Mesenchymal stem cell (in vitro differentiated cells and primary cell): ENCODE results near the gene SHD. TPM values are rescaled to one million over a fixed set of nuclear protein-coding genes. Genes with fewer than 3 reads are reported as not detected.
"Not testable (repeated sequence)": the region's sequence is repeated elsewhere in the genome, so short reads cannot be mapped to it uniquely, and the experiment has no call there.

Experiments used
- DNase-seq: peaks from one replicate; pipeline ENCODE4 v3.0.0-alpha.2; 2013
- H2AFZ ChIP-seq: one replicate; pipeline ENCODE4 v1.6.1; 2013; ENCODE audit warnings: low read depth, mild to moderate bottlenecking, control low read depth, inconsistent platforms, low read length, moderate library complexity
- H2AK5ac ChIP-seq: 2 replicates; pipeline ENCODE4 v1.6.1; 2013; ENCODE audit warnings: low read length, moderate library complexity, mild to moderate bottlenecking, inconsistent platforms; ENCODE audit not compliant: severe bottlenecking
- H2BK120ac ChIP-seq: one replicate; pipeline ENCODE4 v1.6.1; 2013; ENCODE audit warnings: low read depth, mild to moderate bottlenecking, inconsistent platforms, low read length, moderate library complexity
- H2BK12ac ChIP-seq, 2 experiments: one replicate each; pipeline ENCODE4 v1.6.1; 2013; ENCODE audit warnings: inconsistent platforms in 2 of 2, low read length in 2 of 2, mild to moderate bottlenecking in 2 of 2, moderate library complexity in 2 of 2, control low read depth in 1 of 2
- H2BK15ac ChIP-seq: one replicate; pipeline ENCODE4 v1.6.1; 2013; ENCODE audit warnings: mild to moderate bottlenecking, low read depth, inconsistent platforms; ENCODE audit not compliant: poor library complexity, severe bottlenecking
- H2BK5ac ChIP-seq: 2 replicates; pipeline ENCODE4 v1.6.1; 2013; ENCODE audit warnings: low read depth, mild to moderate bottlenecking, low read length, control low read depth, inconsistent platforms; ENCODE audit not compliant: poor library complexity, severe bottlenecking
- H3K14ac ChIP-seq, 2 experiments: one replicate each; pipeline ENCODE4 v1.6.1; 2013; ENCODE audit warnings: inconsistent platforms in 2 of 2, low read length in 2 of 2, control low read depth in 1 of 2, mild to moderate bottlenecking in 1 of 2, moderate library complexity in 1 of 2
- H3K18ac ChIP-seq, 2 experiments: one replicate each; pipeline ENCODE4 v1.6.1; 2013; ENCODE audit warnings: inconsistent platforms in 2 of 2, low read length in 2 of 2, control low read depth in 1 of 2, low read depth in 1 of 2, mild to moderate bottlenecking in 1 of 2
- H3K23ac ChIP-seq, 2 experiments: one replicate each; pipeline ENCODE4 v1.6.1; 2013; ENCODE audit warnings: inconsistent platforms in 2 of 2, low read length in 2 of 2, mild to moderate bottlenecking in 2 of 2, moderate library complexity in 2 of 2, control low read depth in 1 of 2
- H3K27ac ChIP-seq: 2 replicates; pipeline ENCODE4 v1.5.1; 2013; ENCODE audit warnings: mild to moderate bottlenecking, moderate library complexity, low read length, control low read depth, inconsistent platforms; ENCODE audit not compliant: poor library complexity, severe bottlenecking
- H3K27me3 ChIP-seq, 2 experiments: 2 replicates each; pipeline versions ENCODE4 v1.6.1 to v1.7.0; 2013; ENCODE audit warnings: low read length in 2 of 2, mild to moderate bottlenecking in 2 of 2, moderate library complexity in 2 of 2, control low read depth in 1 of 2, inconsistent platforms in 1 of 2; ENCODE audit not compliant: control insufficient read depth in 1 of 2, insufficient read depth in 1 of 2
- H3K36me3 ChIP-seq, 2 experiments: 2 replicates each; pipeline versions ENCODE4 v1.6.1 to v1.7.0; 2013; ENCODE audit warnings: low read length in 2 of 2, control low read depth in 1 of 2, inconsistent platforms in 1 of 2, low read depth in 1 of 2, mild to moderate bottlenecking in 1 of 2; ENCODE audit not compliant: insufficient read depth in 2 of 2, control insufficient read depth in 1 of 2
- H3K4ac ChIP-seq, 2 experiments: one replicate each; pipeline ENCODE4 v1.6.1; 2013; ENCODE audit warnings: inconsistent platforms in 2 of 2, low read length in 2 of 2, mild to moderate bottlenecking in 2 of 2, moderate library complexity in 2 of 2, control low read depth in 1 of 2, low read depth in 1 of 2
- H3K4me1 ChIP-seq: 2 replicates; pipeline ENCODE4 v1.6.1; 2013; ENCODE audit warnings: low read depth, low read length, control low read depth; ENCODE audit not compliant: control insufficient read depth, insufficient read depth
- H3K4me2 ChIP-seq: 2 replicates; pipeline ENCODE4 v1.6.1; 2013; ENCODE audit warnings: low read length, mild to moderate bottlenecking, inconsistent platforms; ENCODE audit not compliant: poor library complexity, severe bottlenecking
- H3K4me3 ChIP-seq, 2 experiments: 2 replicates each; pipeline versions ENCODE4 v1.5.1 to v1.7.0; 2013; ENCODE audit warnings: low read length in 2 of 2, mild to moderate bottlenecking in 2 of 2, control low read depth in 1 of 2, low read depth in 1 of 2; ENCODE audit not compliant: insufficient read depth in 1 of 2
- H3K79me1 ChIP-seq: replicated peaks from 2 replicates; pipeline ENCODE4 v1.6.1; 2013; ENCODE audit warnings: mild to moderate bottlenecking, control low read depth, low read length, inconsistent platforms; ENCODE audit not compliant: poor library complexity, severe bottlenecking
- H3K9ac ChIP-seq: 2 replicates; pipeline ENCODE4 v1.7.0; 2013; ENCODE audit warnings: mild to moderate bottlenecking, low read length, moderate library complexity
- H3K9me3 ChIP-seq: 2 replicates; pipeline ENCODE4 v1.7.0; 2013; ENCODE audit warnings: mild to moderate bottlenecking, low read length; ENCODE audit not compliant: control insufficient read depth
- H4K8ac ChIP-seq: one replicate; pipeline ENCODE4 v1.6.1; 2013; ENCODE audit warnings: inconsistent platforms, mild to moderate bottlenecking, low read length, moderate library complexity
- H4K91ac ChIP-seq: one replicate; pipeline ENCODE4 v1.6.1; 2013; ENCODE audit warnings: mild to moderate bottlenecking, low read length, inconsistent platforms
- WGBS: methylation state at CpG from one replicate; pipeline ENCODE4 v1.1.7; 2013; ENCODE audit warnings: mixed read lengths; 5-methylcytosine and 5-hydroxymethylcytosine counted together
- polyA plus RNA-seq, 2 experiments: library from polyadenylated mRNA; stranded (reverse); fragments of 200-250 nt; gene quantifications; one replicate each; pipeline ENCODE4 v1.2.3, GENCODE V29; 2013

The SHD gene, protein sequence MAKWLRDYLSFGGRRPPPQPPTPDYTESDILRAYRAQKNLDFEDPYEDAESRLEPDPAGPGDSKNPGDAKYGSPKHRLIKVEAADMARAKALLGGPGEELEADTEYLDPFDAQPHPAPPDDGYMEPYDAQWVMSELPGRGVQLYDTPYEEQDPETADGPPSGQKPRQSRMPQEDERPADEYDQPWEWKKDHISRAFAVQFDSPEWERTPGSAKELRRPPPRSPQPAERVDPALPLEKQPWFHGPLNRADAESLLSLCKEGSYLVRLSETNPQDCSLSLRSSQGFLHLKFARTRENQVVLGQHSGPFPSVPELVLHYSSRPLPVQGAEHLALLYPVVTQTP
- polyA plus RNA-seq (2013, experiment 1 of 2), result not detected
- polyA plus RNA-seq (2013, experiment 2 of 2), result not detected

DNA sequence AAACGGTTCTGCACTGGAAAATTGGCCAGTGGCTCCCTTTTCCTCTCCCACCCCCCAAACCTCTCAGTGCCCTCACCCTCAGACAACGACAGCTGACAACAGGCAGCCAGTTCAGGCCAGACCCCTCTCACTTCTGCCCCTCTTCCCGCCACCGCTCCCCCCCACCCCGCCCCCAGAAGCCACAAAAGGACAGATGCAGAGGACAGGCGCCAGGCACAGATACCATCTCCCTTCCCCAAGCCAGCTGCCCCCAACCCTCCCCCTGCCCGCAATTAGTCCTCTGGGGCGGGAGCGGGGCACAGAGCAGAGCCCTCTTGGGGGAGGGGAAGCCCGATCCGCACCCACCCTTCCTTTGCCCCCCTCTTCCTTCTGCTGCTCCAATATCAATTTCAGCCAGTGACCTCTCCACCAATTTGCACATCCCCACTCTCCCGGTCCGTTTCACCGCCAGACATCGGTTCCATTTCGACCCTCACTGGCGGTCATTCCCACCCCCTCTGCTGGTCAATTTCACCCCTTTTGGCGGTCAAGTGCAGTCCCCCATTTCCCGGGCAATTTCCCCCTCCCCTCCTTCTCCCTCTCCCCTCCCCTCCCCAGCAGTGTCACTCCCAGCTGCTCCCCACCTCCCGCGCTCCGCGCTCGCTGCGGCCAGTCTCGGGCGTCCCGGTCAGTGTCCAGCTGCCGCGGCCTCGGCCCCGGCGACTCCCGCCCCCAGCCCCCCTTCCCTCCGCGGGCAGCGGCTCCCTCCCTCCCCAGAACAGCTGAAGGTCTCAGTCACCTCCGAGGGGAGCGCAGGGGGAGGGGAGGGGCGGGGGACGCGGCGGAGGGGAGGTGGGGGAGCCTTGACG, at the start of gene SHD:
SHD (plus strand) TSS at position 848 of the 848 bp plus-strand sequence. CDS start 798 bp downstream, outside the sequence.
- Histone ChIP-seq H3K18ac (no peak within 1 kb of the TSS), H3K14ac (no peak within 1 kb of the TSS), H2AFZ (no peak within 1 kb of the TSS), H4K8ac (no peak within 1 kb of the TSS), H3K4me1 (peaks cover 17% of the 10 kb centered on the region), H2BK12ac (no peak within 1 kb of the TSS), H3K9me3 (no peaks in the 10 kb centered on the region), H2AK5ac (no peak within 1 kb of the TSS), H3K4me2 (peak within 1 kb of the TSS; percentile 59), H3K9ac (no peak within 1 kb of the TSS), H3K27ac (no peak within 1 kb of the TSS), H2BK5ac (no peak within 1 kb of the TSS), H2BK120ac (peak within 1 kb of the TSS; percentile 5), H4K91ac (no peak within 1 kb of the TSS), H3K4me3 (peak within 1 kb of the TSS in 1 of 2 experiments; percentile 17), H3K79me1 (no peaks in the 10 kb centered on the region), H3K36me3 (no peaks in the 10 kb centered on the region), H3K23ac (no peak within 1 kb of the TSS), H2BK15ac (no peak within 1 kb of the TSS), H3K27me3 (peaks cover 54 to 55% of the 10 kb centered on the region in 2 experiments), H3K4ac (no peak within 1 kb of the TSS)
- no peak for DNase-seq
- WGBS, result under 1% methylated on average over 22 of the region's 44 CpGs

DNA sequence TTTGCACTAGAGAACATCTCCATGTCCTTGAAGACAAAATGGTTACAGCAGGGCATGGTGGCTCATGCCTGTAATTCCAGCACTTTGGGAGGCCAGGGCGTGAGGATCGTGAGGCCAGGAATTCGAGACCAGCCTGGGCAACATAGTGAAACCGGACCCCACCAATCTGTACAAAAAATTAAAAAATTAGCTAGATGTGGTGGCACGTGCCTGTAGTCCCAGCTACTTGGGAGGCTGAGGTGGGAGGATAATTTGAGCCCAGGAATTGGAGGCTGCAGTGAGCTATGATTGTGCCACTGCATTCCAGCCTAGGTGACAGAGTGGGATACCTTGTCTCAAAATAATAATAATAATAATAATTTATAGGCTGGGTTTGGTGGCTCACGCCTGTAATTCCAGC, 48.8 kb upstream of the SHD start:
- H4K91ac ChIP-seq, H4K8ac ChIP-seq, H2BK15ac ChIP-seq, H3K14ac ChIP-seq, H3K79me1 ChIP-seq, H2BK120ac ChIP-seq, H3K18ac ChIP-seq, H2BK12ac ChIP-seq, H3K9ac ChIP-seq, H2BK5ac ChIP-seq, H3K4ac ChIP-seq, DNase-seq, H3K36me3 ChIP-seq, H3K27ac ChIP-seq, H3K23ac ChIP-seq, H3K9me3 ChIP-seq, H2AFZ ChIP-seq, H3K4me3 ChIP-seq, H3K4me2 ChIP-seq: not testable (repeated sequence)
- WGBS, result 95% methylated on average over 5 of the region's 6 CpGs
- H3K27me3 ChIP-seq, result peaks cover 0 to 51% of the 10 kb centered on the region in 2 experiments
- peaks cover 13% of the 10 kb centered on the region for H3K4me1 ChIP-seq
- H2AK5ac ChIP-seq, result peak overlapping the region; percentile 67

DNA sequence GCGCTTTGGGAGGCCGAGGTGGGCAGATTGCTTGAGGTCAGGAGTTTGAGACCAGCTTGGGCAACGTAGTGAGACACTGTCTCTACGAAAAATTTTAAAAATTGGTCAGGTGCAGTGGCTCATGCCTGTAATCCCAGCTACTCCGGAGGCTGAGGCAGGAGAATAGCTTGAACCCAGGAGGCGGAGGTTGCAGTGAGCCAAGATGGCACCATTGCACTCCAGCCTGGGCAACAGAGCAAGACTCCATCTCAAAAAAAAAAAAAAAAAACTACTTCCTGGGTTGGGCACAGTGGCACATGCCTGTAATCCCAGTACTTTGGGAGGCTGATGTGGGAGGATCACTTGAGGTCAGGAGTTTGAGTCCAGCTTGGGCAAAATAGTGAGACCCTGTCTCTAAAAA, 47.5 kb upstream of the SHD start:
- not testable (repeated sequence) for H3K4ac ChIP-seq, DNase-seq, H3K27ac ChIP-seq, H2AK5ac ChIP-seq, H2BK12ac ChIP-seq, H4K8ac ChIP-seq, H2BK15ac ChIP-seq, H3K9me3 ChIP-seq, H3K18ac ChIP-seq, H3K4me3 ChIP-seq, H2BK120ac ChIP-seq, H2BK5ac ChIP-seq, H2AFZ ChIP-seq, H3K23ac ChIP-seq, H3K79me1 ChIP-seq, H4K91ac ChIP-seq, H3K14ac ChIP-seq, H3K4me2 ChIP-seq, H3K9ac ChIP-seq, H3K36me3 ChIP-seq
- WGBS, result 94% methylated on average over 5 of the region's 6 CpGs
- Histone ChIP-seq H3K27me3 (peaks cover 0 to 49% of the 10 kb centered on the region in 2 experiments), H3K4me1 (peaks cover 13% of the 10 kb centered on the region)

DNA sequence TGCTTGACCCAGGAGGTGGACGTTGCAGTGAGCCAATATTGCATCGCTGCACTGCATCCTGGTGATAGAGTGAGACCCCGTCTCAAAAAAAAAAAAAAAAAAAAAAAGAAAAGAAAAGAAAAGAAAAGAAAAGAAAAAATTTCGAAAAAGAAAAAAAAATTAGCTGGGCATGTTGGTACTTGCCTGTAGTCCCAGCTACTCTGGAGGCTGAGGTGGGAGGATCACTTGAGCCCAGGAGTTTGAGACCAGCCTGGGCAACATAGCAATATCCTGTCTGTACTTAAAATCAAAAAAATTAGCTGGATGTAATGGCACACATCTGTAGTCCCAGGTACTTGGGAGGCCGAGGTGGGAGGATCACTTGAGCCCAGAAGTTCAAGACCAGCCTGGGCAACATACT, 46.9 kb upstream of the SHD start:
- not testable (repeated sequence) for H4K8ac ChIP-seq, H2BK5ac ChIP-seq, H2AK5ac ChIP-seq, H3K4me2 ChIP-seq, H2AFZ ChIP-seq, H2BK15ac ChIP-seq, DNase-seq, H2BK12ac ChIP-seq, H2BK120ac ChIP-seq, H4K91ac ChIP-seq, H3K18ac ChIP-seq, H3K27ac ChIP-seq, H3K79me1 ChIP-seq, H3K4me3 ChIP-seq, H3K9me3 ChIP-seq, H3K4ac ChIP-seq, H3K14ac ChIP-seq, H3K23ac ChIP-seq, H3K9ac ChIP-seq
- peaks cover 0 to 53% of the 10 kb centered on the region in 2 experiments for H3K27me3 ChIP-seq
- H3K4me1 ChIP-seq, result peaks cover 13% of the 10 kb centered on the region
- peaks cover 0 to 10% of the 10 kb centered on the region in 2 experiments for H3K36me3 ChIP-seq
- 85% methylated on average over 5 of the region's 5 CpGs for WGBS
